HEK293 (cell line): ENCODE results near the gene HOXA11.

Experiments used
- CTCF ChIA-PET: fragments of 350-600 bp; formaldehyde crosslinking; extraction: SDS; loops from one replicate; lab custom pipeline; 2021; ENCODE audit warnings: antibody characterized with exemption; lab: Yijun Ruan, JAX
- POLR2A ChIA-PET: fragments of 300-600 bp; formaldehyde crosslinking; extraction: SDS; loops from one replicate; lab custom pipeline; 2020; ENCODE audit warnings: antibody characterized with exemption, inconsistent platforms; lab: Yijun Ruan, JAX
- H3K27ac ChIP-seq: fragments of 200-500 bp; sonication (Bioruptor generic); 2 replicates; pipeline ENCODE4 v1.5.1; 2014; ENCODE audit warnings: low read depth, low read length, control low read depth, inconsistent platforms; ENCODE audit errors: extremely low read depth
- H3K36me3 ChIP-seq, 2 experiments: fragments of 200-500 bp in 1 of 2; sonication (Bioruptor generic) in 1 of 2; 1 replicate in 1 of 2; 2 replicates in 1 of 2; pipeline ENCODE4 v1.5.1; 2014 to 2017; ENCODE audit warnings: inconsistent platforms in 2 of 2, low read length in 2 of 2; ENCODE audit not compliant: control insufficient read depth in 2 of 2, insufficient read depth in 1 of 2
- H3K4me1 ChIP-seq: fragments of 200-500 bp; sonication (Bioruptor generic); 2 replicates; pipeline ENCODE4 v1.5.1; 2014; ENCODE audit warnings: mild to moderate bottlenecking, low read length, inconsistent platforms; ENCODE audit not compliant: control insufficient read depth, insufficient read depth
- H3K4me3 ChIP-seq: 2 replicates; pipeline ENCODE4 v1.5.1; 2011; ENCODE audit warnings: low read depth, mild to moderate bottlenecking, control low read depth, low read length, moderate library complexity
- H3K9me3 ChIP-seq: fragments of 200-500 bp; sonication (Bioruptor generic); 2 replicates; pipeline ENCODE4 v1.5.1; 2014; ENCODE audit warnings: low read depth, low read length, inconsistent platforms; ENCODE audit not compliant: control insufficient read depth, insufficient read depth
- GFI1B ChIP-seq: fragments of 450-650 bp; formaldehyde crosslinking; IDR thresholded peaks from 2 replicates; pipeline ENCODE4 v1.5.1; 2016; ENCODE audit warnings: missing biosample characterization, missing genetic modification characterization
- SETDB1 ChIP-seq: IDR thresholded peaks from one replicate; pipeline ENCODE4 v1.6.1; 2017; ENCODE audit warnings: mild to moderate bottlenecking, low read length, moderate library complexity, mixed read lengths; ENCODE audit not compliant: insufficient read length
- SP2 ChIP-seq: fragments of 450-650 bp; formaldehyde crosslinking; IDR thresholded peaks from 2 replicates; pipeline ENCODE4 v1.5.1; 2016; ENCODE audit warnings: missing biosample characterization, missing genetic modification characterization
- TRIM28 ChIP-seq: IDR thresholded peaks from 2 replicates; pipeline ENCODE4 v1.6.1; 2011; ENCODE audit warnings: low read length, control low read depth, borderline replicate concordance
- ZBTB20 ChIP-seq: fragments of 450-650 bp; formaldehyde crosslinking; IDR thresholded peaks from 2 replicates; pipeline ENCODE4 v1.5.1; 2016; ENCODE audit warnings: missing biosample characterization, missing genetic modification characterization
- ZEB2 ChIP-seq: fragments of 450-650 bp; formaldehyde crosslinking; IDR thresholded peaks from 2 replicates; pipeline ENCODE4 v1.5.1; 2016; ENCODE audit warnings: missing biosample characterization, missing genetic modification characterization
- ZNF16 ChIP-seq: fragments of 450-650 bp; formaldehyde crosslinking; IDR thresholded peaks from 2 replicates; pipeline ENCODE4 v1.5.1; 2016; ENCODE audit warnings: low read depth, missing biosample characterization, missing genetic modification characterization
- ZNF311 ChIP-seq: fragments of 450-650 bp; formaldehyde crosslinking; IDR thresholded peaks from 2 replicates; pipeline ENCODE4 v1.5.1; 2017; ENCODE audit warnings: missing biosample characterization, missing genetic modification characterization, borderline replicate concordance
- ZNF521 ChIP-seq: fragments of 450-650 bp; formaldehyde crosslinking; IDR thresholded peaks from 2 replicates; pipeline ENCODE4 v1.5.1; 2017; ENCODE audit warnings: missing biosample characterization, mild to moderate bottlenecking, missing genetic modification characterization
- ZNF529 ChIP-seq: fragments of 450-650 bp; formaldehyde crosslinking; IDR thresholded peaks from 2 replicates; pipeline ENCODE4 v1.5.1; 2017; ENCODE audit warnings: missing genetic modification characterization, missing biosample characterization; ENCODE audit not compliant: insufficient replicate concordance
- ZNF544 ChIP-seq: fragments of 450-650 bp; formaldehyde crosslinking; IDR thresholded peaks from 2 replicates; pipeline ENCODE4 v1.5.0; 2017; ENCODE audit warnings: missing biosample characterization, missing genetic modification characterization
- ZNF555 ChIP-seq: fragments of 450-650 bp; formaldehyde crosslinking; conservative IDR thresholded peaks from 2 replicates; pipeline ENCODE4 v1.5.1; 2017; ENCODE audit warnings: missing biosample characterization, mild to moderate bottlenecking, missing genetic modification characterization, inconsistent platforms
- ZNF621 ChIP-seq: fragments of 450-650 bp; formaldehyde crosslinking; IDR thresholded peaks from 2 replicates; pipeline ENCODE4 v1.5.1; 2017; ENCODE audit warnings: missing biosample characterization, missing genetic modification characterization
- ZNF664 ChIP-seq: fragments of 450-650 bp; formaldehyde crosslinking; IDR thresholded peaks from 2 replicates; pipeline ENCODE4 v1.5.1; 2016; ENCODE audit warnings: missing biosample characterization, missing genetic modification characterization
- ZNF792 ChIP-seq: fragments of 450-650 bp; formaldehyde crosslinking; IDR thresholded peaks from 2 replicates; pipeline ENCODE4 v1.5.1; 2016; ENCODE audit warnings: missing biosample characterization, missing genetic modification characterization
- ZNF837 ChIP-seq: fragments of 450-650 bp; formaldehyde crosslinking; IDR thresholded peaks from 2 replicates; pipeline ENCODE4 v1.5.1; 2016; ENCODE audit warnings: missing biosample characterization, missing genetic modification characterization
- ZXDB ChIP-seq: fragments of 450-650 bp; formaldehyde crosslinking; IDR thresholded peaks from 2 replicates; pipeline ENCODE4 v1.5.1; 2016; ENCODE audit warnings: missing biosample characterization, missing genetic modification characterization
- TF ChIP-seq, protein P1 (sequence below): fragments of 450-650 bp; formaldehyde crosslinking; IDR thresholded peaks from 2 replicates; pipeline ENCODE4 v1.5.1; 2016; ENCODE audit warnings: missing biosample characterization, missing genetic modification characterization
- TF ChIP-seq, protein P2 (sequence below): fragments of 450-650 bp; formaldehyde crosslinking; IDR thresholded peaks from 2 replicates; pipeline ENCODE4 v1.5.1; 2016; ENCODE audit warnings: missing biosample characterization, missing genetic modification characterization, borderline replicate concordance
- TF ChIP-seq, protein P3 (sequence below): fragments of 450-650 bp; formaldehyde crosslinking; IDR thresholded peaks from 2 replicates; pipeline ENCODE4 v1.5.1; 2017; ENCODE audit warnings: missing biosample characterization, missing genetic modification characterization
- TF ChIP-seq, protein P4 (sequence below): fragments of 450-650 bp; formaldehyde crosslinking; IDR thresholded peaks from 2 replicates; pipeline ENCODE4 v1.5.1; 2017; ENCODE audit warnings: missing biosample characterization, missing genetic modification characterization
- TF ChIP-seq, protein P5 (sequence below): fragments of 450-650 bp; formaldehyde crosslinking; IDR thresholded peaks from 2 replicates; pipeline ENCODE4 v1.5.1; 2016; ENCODE audit warnings: missing biosample characterization, missing genetic modification characterization

Gene HOXA11

DNA sequence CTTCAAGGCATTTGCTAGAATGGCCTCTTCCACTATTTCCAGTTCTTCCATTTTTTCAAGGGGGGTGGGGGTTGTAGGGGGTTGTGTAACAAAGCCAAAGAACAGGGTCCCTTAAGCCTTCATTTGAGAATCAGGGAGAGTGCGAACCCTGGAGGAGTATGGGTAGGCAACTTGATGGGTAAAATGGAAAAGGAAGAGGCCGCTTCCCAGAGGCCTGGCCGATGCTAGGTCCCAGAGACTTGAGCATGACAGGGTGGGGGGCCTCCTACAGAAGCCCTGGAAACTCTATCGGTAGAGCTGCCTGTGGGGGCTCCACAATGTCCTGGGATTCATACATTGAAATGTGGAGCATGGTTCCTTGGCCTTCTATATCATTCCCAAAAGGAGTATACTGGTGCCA lies 24.0 kb upstream of the HOXA11 start:
- Histone ChIP-seq H3K36me3 (no peaks in the 10 kb centered on the region), H3K9me3 (no peaks in the 10 kb centered on the region), H3K4me1 (peaks cover 8% of the 10 kb centered on the region; the same call in 1 of the 2 replicates), H3K27ac (no peak overlapping the region), H3K4me3 (no peak overlapping the region)
- TF ChIP-seq ZNF555 (tag by site-specific recombination) (no peak), ZNF664 (tag by site-specific recombination) (no peak), ZNF16 (tag by site-specific recombination) (no peak), GFI1B (tag by site-specific recombination) (no peak), ZNF837 (no peak), ZNF621 (tag by site-specific recombination) (no peak), TRIM28 (no peak), ZNF521 (no peak), ZNF529 (tag by site-specific recombination) (no peak)
- TF ChIP-seq, protein P1, sequence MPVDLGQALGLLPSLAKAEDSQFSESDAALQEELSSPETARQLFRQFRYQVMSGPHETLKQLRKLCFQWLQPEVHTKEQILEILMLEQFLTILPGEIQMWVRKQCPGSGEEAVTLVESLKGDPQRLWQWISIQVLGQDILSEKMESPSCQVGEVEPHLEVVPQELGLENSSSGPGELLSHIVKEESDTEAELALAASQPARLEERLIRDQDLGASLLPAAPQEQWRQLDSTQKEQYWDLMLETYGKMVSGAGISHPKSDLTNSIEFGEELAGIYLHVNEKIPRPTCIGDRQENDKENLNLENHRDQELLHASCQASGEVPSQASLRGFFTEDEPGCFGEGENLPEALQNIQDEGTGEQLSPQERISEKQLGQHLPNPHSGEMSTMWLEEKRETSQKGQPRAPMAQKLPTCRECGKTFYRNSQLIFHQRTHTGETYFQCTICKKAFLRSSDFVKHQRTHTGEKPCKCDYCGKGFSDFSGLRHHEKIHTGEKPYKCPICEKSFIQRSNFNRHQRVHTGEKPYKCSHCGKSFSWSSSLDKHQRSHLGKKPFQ (tag by site-specific recombination): no peak
- TF ChIP-seq, protein P2, sequence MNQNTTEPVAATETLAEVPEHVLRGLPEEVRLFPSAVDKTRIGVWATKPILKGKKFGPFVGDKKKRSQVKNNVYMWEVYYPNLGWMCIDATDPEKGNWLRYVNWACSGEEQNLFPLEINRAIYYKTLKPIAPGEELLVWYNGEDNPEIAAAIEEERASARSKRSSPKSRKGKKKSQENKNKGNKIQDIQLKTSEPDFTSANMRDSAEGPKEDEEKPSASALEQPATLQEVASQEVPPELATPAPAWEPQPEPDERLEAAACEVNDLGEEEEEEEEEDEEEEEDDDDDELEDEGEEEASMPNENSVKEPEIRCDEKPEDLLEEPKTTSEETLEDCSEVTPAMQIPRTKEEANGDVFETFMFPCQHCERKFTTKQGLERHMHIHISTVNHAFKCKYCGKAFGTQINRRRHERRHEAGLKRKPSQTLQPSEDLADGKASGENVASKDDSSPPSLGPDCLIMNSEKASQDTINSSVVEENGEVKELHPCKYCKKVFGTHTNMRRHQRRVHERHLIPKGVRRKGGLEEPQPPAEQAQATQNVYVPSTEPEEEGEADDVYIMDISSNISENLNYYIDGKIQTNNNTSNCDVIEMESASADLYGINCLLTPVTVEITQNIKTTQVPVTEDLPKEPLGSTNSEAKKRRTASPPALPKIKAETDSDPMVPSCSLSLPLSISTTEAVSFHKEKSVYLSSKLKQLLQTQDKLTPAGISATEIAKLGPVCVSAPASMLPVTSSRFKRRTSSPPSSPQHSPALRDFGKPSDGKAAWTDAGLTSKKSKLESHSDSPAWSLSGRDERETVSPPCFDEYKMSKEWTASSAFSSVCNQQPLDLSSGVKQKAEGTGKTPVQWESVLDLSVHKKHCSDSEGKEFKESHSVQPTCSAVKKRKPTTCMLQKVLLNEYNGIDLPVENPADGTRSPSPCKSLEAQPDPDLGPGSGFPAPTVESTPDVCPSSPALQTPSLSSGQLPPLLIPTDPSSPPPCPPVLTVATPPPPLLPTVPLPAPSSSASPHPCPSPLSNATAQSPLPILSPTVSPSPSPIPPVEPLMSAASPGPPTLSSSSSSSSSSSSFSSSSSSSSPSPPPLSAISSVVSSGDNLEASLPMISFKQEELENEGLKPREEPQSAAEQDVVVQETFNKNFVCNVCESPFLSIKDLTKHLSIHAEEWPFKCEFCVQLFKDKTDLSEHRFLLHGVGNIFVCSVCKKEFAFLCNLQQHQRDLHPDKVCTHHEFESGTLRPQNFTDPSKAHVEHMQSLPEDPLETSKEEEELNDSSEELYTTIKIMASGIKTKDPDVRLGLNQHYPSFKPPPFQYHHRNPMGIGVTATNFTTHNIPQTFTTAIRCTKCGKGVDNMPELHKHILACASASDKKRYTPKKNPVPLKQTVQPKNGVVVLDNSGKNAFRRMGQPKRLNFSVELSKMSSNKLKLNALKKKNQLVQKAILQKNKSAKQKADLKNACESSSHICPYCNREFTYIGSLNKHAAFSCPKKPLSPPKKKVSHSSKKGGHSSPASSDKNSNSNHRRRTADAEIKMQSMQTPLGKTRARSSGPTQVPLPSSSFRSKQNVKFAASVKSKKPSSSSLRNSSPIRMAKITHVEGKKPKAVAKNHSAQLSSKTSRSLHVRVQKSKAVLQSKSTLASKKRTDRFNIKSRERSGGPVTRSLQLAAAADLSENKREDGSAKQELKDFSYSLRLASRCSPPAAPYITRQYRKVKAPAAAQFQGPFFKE (tag by site-specific recombination): no peak
- POLR2A ChIA-PET: interaction anchor here (0.6 to 1.0 kb wide), 2 partner anchors 9 to 53 kb away, joined by 3 read pairs; partner anchors contain the start of gene HOXA13
- CTCF ChIA-PET: interaction anchor here (0.6 to 0.7 kb wide), 3 partner anchors 322 to 398 kb away, joined by 3 read pairs; no protein-coding TSS in a partner anchor

DNA sequence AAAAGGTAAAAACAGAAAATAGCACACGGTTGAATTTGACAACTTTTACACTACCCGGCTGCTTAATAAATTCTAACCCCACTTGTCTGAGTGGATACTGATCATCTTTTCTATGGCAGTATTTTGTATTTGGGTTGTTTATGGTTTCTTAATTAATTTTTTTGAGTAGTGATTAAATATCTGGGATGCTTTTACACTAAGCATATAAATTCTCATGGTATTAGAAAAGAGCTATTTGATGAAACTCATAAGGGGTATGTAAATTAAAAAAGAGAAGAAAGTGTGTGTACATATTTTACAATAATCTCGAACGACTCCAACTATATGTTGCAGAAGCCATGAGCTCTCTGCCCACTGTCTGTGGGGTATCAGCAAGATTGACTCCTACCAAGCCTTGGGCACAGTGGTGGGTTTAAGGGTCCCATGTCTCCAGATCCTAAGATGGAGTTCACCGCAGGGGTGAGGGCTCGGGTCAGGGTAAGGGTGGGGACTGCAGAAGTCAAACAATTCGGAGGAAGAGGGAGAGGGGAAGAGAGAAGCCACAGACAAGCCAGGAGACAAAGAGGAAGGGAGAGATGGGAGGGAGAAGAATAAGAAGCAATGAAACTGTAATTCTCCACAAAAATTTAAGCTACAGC lies 22.4 kb upstream of the HOXA11 start:
- ChIA-PET POLR2A (interaction anchor here (0.7 kb wide), 1 partner anchor 12 kb away, joined by 3 read pairs; no protein-coding TSS in a partner anchor), CTCF (interaction anchor here (0.9 to 1.8 kb wide), 3 partner anchors 10 to 813 kb away, joined by 3 to 6 read pairs (median 5); no protein-coding TSS in a partner anchor)
- Histone ChIP-seq H3K9me3 (no peaks in the 10 kb centered on the region), H3K36me3 (no peaks in the 10 kb centered on the region), H3K4me3 (no peak overlapping the region), H3K4me1 (peaks cover 4% of the 10 kb centered on the region; the same call in 1 of the 2 replicates), H3K27ac (no peak overlapping the region)
- no peak for TF ChIP-seq SETDB1
- TF ChIP-seq, protein P3, sequence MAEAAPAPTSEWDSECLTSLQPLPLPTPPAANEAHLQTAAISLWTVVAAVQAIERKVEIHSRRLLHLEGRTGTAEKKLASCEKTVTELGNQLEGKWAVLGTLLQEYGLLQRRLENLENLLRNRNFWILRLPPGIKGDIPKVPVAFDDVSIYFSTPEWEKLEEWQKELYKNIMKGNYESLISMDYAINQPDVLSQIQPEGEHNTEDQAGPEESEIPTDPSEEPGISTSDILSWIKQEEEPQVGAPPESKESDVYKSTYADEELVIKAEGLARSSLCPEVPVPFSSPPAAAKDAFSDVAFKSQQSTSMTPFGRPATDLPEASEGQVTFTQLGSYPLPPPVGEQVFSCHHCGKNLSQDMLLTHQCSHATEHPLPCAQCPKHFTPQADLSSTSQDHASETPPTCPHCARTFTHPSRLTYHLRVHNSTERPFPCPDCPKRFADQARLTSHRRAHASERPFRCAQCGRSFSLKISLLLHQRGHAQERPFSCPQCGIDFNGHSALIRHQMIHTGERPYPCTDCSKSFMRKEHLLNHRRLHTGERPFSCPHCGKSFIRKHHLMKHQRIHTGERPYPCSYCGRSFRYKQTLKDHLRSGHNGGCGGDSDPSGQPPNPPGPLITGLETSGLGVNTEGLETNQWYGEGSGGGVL (tag by site-specific recombination): no peak
- TF ChIP-seq, protein P4, sequence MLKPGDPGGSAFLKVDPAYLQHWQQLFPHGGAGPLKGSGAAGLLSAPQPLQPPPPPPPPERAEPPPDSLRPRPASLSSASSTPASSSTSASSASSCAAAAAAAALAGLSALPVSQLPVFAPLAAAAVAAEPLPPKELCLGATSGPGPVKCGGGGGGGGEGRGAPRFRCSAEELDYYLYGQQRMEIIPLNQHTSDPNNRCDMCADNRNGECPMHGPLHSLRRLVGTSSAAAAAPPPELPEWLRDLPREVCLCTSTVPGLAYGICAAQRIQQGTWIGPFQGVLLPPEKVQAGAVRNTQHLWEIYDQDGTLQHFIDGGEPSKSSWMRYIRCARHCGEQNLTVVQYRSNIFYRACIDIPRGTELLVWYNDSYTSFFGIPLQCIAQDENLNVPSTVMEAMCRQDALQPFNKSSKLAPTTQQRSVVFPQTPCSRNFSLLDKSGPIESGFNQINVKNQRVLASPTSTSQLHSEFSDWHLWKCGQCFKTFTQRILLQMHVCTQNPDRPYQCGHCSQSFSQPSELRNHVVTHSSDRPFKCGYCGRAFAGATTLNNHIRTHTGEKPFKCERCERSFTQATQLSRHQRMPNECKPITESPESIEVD (tag by site-specific recombination): no peak
- no peak for TF ChIP-seq ZNF311 (tag by site-specific recombination)
- TF ChIP-seq ZEB2 (tag by site-specific recombination): no peak
- no peak for TF ChIP-seq ZBTB20
- TF ChIP-seq ZNF544 (tag by site-specific recombination): no peak
- no peak for TF ChIP-seq ZNF792 (tag by site-specific recombination)
- TF ChIP-seq ZNF837: no peak
- TF ChIP-seq, protein P5, sequence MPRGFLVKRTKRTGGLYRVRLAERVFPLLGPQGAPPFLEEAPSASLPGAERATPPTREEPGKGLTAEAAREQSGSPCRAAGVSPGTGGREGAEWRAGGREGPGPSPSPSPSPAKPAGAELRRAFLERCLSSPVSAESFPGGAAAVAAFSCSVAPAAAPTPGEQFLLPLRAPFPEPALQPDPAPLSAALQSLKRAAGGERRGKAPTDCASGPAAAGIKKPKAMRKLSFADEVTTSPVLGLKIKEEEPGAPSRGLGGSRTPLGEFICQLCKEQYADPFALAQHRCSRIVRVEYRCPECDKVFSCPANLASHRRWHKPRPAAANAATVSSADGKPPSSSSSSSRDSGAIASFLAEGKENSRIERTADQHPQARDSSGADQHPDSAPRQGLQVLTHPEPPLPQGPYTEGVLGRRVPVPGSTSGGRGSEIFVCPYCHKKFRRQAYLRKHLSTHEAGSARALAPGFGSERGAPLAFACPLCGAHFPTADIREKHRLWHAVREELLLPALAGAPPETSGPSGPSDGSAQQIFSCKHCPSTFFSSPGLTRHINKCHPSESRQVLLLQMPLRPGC: no peak
- no peak for TF ChIP-seq ZXDB (tag by site-specific recombination)
- no peak for TF ChIP-seq SP2 (tag by site-specific recombination)
